Activated CD8-positive, alpha-beta memory T cell treated with anti-CD3 and anti-CD28 coated beads for 36 hours (primary cell): ENCODE results near the gene MACROH2A1. TPM values are rescaled to one million over a fixed set of nuclear protein-coding genes. Genes with fewer than 3 reads are reported as not detected.

Source experiments
- CTCF ChIA-PET: fragments of 350-600 bp; sonication (Branson Sonifier 250); formaldehyde crosslinking; loops from one replicate; lab custom pipeline; 2021; ENCODE audit warnings: antibody characterized with exemption; lab: Charles Lee
- POLR2A ChIA-PET: fragments of 350-600 bp; sonication (Branson Sonifier 250); formaldehyde crosslinking; loops from one replicate; lab custom pipeline; 2021; ENCODE audit warnings: antibody characterized with exemption; lab: Charles Lee
- total RNA-seq, 2 experiments: library from RNA; stranded (reverse); gene quantifications; one replicate each; pipeline ENCODE4 v1.2.3, GENCODE V29; 2021

Gene MACROH2A1
- total RNA-seq, 2 experiments from 2014 or later = 198 to 201 TPM

DNA sequence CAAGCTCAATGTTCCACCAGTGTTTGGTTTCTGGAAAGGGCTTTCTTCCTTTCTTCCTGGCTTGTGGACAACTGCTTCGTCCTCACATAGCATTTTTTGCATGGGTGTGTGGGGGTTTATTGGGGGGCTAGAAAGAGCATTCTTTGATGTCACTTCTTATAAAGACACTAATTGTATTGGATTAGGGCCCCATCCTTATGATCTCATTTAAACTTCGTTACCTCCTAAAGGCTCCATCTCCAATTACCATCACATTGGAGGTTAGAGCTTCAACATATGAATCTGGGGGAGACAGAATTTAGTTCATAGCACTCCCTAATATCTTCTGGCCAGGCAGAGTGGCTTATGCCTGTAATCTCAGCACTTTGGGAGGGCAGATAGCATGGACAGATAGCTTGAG lies 6.1 kb upstream of the MACROH2A1 start:
- ChIA-PET POLR2A (no interaction called here), CTCF (no interaction called here)

DNA sequence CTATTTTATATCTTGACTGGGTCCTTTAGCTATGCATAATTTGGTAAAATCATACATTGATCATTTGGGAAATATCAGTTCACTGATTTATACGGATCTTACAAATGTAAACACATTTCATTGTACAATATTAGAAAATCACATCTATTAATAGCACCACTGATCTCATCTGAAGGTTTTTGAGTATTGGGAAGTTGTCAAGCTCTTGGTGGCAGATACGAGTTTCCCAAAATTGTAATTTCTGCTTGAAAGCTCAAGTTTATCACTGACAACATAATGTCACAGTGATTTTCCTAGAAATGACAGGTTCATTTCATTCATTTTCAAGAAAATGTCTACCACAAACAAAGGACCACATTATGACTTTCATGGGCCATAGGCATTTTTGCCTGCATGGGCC lies 3.0 kb upstream of the MACROH2A1 start:
- CTCF ChIA-PET = no interaction called here
- POLR2A ChIA-PET = no interaction called here

DNA sequence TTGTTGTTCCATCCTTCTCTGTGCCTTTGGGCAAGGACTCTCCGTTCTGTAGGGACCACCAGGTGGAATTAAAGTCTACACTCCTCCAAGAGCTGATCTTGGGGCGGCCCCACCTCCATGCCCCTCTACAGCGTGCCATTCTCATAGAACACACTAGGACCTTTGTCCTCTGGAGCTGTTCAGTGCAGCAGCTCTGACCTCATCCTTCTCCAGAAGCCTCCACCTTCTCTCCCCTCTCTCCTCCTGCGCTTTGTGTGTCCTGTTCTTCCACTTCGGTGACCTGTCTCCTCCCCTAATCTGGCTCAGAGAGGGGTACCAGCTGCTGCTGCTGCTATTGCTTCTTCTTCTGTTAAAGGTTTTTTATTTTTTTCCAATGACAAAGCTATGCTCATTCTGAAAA lies 1.8 kb upstream of the MACROH2A1 start:
- ChIA-PET POLR2A (no interaction called here), CTCF (no interaction called here)

DNA sequence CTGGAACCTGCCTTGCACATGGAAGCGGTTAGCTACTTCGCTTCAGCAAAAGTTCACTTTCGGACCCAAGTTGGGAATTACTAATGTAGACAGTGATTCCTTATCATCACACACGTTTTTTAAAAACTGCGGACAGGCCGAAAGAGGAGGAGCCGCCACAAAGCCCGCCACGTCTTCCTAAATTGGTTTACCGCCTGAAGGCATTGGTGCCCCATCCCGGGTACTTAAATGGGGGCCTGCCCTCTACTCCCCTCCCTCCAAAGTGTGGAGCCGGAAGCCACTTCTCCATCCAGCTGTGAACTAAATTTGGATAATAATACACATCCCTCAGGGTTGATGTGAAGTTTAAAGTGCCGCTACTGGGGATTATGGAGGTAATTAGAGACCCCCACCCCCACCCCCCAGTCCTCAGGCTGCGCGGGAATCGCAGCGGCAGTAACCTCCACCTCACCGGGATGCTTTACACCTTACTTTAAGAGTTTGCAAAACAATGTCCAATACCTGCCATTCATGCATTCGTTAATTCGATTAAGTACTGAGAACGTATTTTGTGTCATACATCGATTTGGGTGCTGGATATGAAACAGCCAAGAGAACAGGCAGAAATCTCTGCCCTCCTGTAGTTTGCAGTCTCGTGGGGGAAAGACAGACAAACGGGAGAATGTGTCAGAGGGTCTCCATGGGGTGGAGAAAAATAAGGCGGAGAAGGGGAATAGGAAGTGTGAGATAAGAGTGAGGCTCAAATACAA lies 937 bp upstream of the MACROH2A1 start:
- CTCF ChIA-PET = no interaction called here
- POLR2A ChIA-PET = no interaction called here

DNA sequence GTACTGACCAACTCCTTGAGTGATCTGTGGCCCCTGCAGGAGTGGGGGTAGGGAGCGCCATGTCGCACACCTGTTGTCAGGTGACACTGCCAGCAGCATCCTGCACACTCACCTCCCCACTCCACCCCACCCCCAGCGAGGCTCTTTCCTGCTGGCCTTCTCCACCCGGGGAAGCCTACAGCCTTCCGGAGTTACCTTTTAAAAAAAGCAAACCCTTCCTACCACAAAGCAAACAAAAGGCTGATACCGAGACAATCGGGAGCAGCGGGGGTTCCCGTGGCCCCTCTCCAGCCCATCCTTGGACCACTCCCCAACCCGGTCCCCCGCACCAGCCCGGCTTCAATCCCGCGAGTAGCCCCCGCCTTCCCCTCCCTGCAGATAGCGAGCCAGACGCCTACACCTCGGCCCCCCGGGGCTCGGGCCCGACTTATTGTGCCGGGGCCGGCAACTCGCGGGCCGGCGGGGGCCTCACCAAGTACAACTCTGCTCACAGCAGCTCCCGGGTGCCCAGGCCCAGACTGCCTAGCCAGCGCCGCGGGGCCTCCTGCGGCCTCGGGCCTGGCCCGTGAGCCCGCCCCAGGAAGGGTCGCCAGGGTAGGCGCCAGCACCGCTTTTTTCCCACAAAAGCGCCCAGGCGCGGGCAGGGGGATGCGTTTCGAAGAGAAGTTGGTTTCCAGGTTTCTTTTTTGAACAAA lies 724 bp downstream of the MACROH2A1 start:
- POLR2A ChIA-PET = no interaction called here
- CTCF ChIA-PET = interaction anchor here (0.8 to 2.1 kb wide), 2 partner anchors 12 to 28 kb away, joined by 3 to 4 read pairs; no protein-coding TSS in a partner anchor

DNA sequence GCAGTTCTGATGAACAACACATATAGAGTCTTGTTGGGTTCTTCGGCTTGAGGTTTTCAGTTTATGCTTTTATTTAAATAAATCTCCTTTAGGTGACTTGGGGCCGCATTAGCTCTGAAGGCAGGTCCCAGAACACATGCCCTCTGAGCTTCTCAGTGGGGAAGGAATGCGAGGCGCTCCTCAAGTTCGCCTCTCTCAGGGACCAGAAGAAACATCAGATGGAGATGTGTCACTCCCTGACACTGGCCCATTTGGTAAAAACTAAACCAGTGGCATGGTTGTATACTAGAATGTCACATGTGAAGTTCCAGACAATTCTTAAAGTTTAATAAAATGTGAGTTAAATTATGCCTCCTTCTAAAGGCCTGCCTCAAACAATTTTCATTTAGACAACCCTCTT lies 1.9 kb downstream of the MACROH2A1 start:
- ChIA-PET POLR2A (no interaction called here), CTCF (interaction anchor here (2.1 kb wide), 1 partner anchor 11 kb away, joined by 4 read pairs; no protein-coding TSS in a partner anchor)

DNA sequence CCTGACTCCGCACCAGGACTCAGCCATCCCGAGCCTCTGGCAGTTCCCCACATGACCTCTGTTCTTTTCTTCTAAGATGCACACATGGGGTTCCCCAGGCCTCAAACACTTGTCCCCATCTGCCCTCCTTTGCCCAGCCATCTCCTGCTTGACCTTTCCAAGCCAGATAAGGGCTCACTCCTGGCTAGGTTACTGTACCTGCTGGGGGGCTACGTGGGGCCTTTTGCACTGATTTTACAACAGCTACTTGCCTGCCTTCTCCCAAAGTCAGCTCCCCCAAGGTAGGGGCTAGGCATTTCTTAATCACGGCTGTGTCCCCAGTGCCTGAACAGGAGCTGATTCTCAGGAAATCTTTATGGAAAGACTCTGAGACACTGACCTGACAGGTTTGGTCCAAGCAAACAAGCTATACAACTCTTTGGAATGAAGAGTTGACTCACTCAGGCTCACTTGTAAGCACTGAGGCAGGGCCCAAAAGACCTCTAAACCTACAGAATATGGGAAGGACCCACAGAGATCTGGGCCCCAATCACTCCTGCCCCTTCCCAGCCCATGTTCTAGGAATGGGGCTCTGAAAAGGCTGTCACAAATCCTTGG lies 2.5 kb downstream of the MACROH2A1 start:
- POLR2A ChIA-PET = no interaction called here
- CTCF ChIA-PET = interaction anchor here (2.1 kb wide), 1 partner anchor 10 kb away, joined by 4 read pairs; no protein-coding TSS in a partner anchor

DNA sequence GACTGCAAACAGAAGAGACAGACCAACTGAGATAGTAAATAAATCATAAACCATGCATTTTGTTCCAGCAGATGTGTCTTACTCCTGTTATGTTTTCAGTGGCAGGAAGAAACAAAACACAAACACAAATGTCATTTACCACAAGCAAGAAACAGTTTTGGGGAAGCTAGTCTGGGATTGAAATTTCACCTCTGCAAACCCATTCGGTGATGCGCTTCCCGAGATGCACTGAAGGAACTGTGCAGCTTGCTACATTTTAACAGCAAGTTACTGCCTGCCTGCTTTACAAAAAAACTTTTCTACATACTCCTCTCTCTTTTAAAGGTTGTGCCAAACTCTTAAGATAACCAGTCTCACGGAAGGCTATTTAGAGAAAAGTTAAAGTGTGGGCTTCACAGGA lies 3.2 kb downstream of the MACROH2A1 start:
- POLR2A ChIA-PET = no interaction called here
- CTCF ChIA-PET = no interaction called here

DNA sequence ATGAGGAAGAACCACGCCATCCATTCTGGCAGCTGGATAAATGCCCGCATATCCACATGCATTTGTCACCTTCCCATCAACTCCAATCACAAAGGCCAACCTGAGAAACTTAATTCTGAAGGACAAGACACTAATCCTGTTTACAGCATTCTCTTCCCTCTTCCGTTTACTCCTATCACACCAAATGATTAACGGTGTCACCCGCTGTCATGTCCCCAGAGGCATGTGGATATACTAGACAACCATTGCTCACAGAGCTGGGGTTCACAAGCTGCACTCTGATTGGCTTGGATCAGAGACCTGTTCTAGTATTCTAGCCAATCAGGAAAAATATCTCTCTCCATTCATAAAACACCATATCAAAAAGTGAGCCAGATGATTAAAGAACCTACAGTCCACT lies 3.6 kb downstream of the MACROH2A1 start:
- POLR2A ChIA-PET = no interaction called here
- CTCF ChIA-PET = interaction anchor here (1.3 kb wide), 1 partner anchor 10 kb away, joined by 3 read pairs; no protein-coding TSS in a partner anchor

DNA sequence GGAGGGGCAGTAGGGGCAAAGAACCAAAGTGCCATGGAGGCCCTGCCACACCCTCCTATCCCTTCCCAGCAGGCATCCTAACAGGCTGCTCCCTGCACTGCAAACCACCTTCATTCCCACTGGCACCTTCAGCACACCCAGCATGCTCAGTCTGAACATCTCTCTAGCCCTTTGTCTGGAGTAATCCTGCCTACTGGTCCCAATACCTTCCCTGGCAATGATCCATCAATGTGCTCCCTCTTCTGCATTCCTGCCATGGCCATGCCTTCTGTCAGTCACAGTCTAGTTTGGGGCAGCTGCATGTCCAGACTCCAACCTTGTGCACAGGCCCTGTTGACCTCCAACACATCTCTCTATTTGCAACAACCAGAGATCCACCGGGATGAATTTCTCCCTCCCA lies 4.9 kb downstream of the MACROH2A1 start:
- ChIA-PET CTCF (interaction anchor here (1.3 kb wide), 1 partner anchor 9 kb away, joined by 3 read pairs; no protein-coding TSS in a partner anchor), POLR2A (no interaction called here)

DNA sequence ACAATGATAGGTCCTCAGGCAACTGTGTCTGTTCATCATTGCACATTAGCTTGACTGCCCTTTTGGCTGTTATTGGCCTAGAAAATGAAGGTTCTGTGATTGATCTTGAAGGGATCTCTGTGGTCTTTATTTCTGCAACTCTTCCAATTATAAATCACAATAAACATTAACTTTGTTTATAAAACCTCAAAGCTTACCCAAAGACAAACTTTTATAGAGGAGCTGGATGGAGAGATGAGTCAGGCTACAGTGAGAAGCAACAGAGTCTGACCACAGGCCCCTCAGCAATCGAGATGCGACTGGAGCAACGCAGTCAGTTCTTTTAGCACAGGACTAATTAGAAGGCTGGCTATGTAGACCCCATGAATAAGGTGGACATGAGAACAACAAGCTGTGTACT lies 5.3 kb downstream of the MACROH2A1 start:
- CTCF ChIA-PET = no interaction called here
- POLR2A ChIA-PET = no interaction called here

DNA sequence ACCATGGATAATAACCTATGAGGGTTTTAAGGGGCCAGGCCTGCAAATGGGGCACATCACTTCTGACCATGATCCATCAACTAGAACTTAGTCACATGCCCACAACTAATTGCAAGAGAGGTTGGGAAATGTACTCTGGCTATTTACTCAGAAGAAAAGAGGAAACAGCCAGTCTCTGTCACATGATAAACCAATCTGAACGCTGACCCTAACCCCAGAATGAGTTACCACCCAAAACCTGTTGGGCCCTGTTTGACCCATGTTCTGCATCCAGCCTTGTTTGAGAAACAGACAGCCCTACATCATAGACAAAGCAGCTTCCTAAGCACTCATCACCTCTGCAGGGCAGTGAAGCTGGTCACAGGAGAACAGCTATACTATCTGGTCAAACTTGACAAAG lies 5.8 kb downstream of the MACROH2A1 start:
- POLR2A ChIA-PET = no interaction called here
- CTCF ChIA-PET = no interaction called here

DNA sequence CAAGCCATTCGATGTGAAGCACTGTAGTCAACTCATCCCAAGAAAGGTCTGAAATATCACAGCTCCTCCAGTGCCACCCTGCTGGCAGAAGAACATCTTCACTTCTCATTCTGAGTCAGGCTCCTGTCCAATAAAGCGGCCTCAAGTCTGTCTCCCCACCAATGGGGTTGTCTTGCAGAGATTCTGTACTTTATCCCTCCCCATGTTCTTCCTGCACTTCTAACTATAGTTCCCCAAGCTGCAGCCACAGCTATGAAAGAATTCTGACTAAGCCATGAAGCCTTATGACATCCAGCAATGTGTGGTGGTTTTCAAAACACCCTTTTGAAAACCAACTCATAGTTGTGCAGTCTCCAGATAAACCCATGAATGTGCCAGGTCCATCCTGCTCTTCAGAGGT lies 6.8 kb downstream of the MACROH2A1 start:
- ChIA-PET POLR2A (no interaction called here), CTCF (no interaction called here)

DNA sequence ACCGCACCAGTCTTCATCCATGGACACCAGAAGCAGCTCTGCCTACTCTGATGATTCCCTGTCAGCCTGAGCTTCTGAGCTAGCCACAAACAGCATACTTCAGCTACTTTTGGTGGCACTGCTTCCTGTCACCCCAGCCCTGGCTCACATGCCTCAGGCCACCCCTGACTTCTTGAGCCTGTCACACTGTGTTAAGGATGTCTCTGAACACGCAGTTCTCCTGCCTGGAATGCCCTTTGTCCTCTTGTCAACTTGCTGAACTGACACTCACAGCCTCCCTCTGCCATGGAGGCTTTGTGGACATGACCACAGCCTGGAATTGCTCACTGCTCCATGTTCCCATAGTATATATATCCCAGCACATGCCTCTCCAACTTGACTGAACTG lies 7.2 kb downstream of the MACROH2A1 start:
- CTCF ChIA-PET = no interaction called here
- POLR2A ChIA-PET = no interaction called here

DNA sequence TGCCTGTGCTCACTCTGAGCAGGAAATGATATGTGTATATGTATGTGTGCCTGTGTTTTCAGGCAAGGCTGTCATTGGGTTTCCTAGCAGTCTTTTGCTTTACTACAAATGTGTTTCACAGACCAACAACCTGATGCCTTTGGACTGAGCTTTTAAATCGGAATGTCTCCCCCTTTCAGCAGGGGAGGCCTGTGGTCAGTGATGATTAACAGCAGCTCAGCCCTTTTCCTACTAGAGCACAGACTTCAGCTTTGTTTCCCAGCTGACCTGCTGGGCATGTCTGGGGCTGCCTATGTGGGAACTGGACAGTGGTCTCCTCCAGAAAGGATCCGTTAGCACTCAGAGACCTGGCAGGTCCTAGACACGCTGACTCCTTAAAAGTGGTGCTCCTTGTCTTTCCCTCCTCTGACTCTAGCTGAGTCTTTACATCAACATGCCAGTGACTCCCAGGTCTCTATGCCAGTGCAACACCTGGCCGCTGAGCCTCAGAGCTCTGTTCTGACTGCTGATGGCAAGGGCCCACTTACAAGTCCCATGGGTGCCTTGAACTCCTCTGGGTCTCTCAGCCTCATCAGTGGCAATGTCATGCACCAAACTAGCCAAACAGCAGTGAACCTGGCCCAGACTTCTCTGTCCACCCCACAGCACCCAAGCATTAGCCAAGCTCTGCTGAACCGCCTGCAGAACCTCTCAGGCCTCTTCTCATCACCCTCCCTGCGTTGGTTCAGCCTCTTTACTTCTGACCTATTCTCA lies 7.7 kb downstream of the MACROH2A1 start:
- ChIA-PET POLR2A (no interaction called here), CTCF (no interaction called here)

DNA sequence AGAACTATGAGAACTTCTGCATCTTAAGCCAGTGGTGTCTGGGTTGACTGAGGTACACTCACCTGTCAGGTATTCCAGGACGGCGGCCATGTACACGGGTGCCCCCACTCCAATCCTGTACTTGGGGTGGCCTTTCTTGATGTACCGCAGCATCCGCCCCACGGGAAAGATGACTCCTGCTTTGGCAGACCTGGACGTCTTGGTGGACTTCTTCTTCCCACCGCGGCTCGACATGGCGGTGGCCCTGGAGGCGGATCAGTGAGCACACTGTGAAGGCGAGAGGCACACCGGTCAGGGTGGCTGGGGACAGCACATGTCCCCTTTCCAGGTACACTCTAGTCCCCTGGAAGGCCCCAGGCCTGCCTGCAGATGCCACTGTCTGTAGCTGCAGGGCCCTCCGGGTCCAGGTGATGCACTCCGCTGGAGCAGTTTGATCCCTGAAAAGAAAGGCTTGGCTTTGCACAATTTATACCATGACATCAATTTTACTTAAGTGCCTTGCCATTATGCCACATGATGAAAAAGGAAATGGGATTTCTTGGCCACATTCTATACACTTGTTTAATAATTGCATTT lies 10.1 kb downstream of the MACROH2A1 start:
- ChIA-PET POLR2A (no interaction called here), CTCF (no interaction called here)

DNA sequence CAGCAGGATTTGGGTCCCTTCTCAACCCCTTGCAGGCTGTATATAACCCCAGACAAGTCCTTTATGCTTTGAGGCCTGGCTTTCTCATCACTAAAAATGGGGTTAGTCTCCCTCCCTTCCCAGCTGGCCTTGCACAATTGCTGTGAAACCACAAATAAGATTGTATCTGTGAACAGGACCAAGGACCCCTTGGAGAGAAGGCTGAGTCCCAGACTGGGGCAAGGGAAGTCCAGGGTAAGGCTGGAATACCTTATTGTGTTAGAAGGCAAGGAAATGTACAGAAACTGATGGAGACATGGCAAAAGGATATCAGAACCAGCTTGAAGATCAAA lies 11.4 kb downstream of the MACROH2A1 start:
- ChIA-PET POLR2A (no interaction called here), CTCF (no interaction called here)

DNA sequence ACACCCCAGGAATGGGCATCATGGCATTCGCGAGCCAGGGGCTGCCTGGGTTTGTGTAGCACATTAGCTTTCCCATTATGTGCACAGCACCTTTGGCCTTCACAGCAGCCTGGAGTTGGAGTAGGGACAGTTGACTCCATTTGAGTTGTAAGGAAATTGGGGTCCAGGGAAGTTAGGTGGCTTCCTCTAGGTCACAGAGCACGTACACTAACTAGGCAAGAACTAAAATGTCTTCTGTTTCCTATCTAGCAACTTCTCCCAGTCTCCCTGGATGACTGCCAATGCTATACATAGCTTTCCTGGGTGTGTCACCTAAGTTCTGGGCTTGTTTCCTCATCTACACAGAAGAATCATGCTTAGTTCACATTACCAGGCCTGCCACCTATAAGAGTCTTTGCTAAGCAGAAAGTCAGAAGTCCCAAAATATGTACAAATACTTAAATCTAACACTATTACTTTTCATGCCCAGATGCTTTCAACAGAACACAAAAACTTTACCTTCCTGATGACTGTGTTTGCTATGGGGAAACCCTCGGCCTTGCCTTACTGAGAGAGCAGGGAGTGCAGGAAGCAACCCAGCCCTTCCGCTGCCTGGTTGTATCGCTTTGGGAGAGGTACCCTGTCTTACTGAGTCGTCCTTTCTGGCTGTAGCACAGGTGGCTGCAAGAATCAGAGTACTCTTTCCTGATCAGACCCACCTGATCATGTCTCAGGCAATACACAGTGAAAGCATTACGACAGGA lies 12.0 kb downstream of the MACROH2A1 start:
- ChIA-PET POLR2A (no interaction called here), CTCF (interaction anchor here (1.2 to 1.5 kb wide), 2 partner anchors 9 to 11 kb away, joined by 4 to 5 read pairs; no protein-coding TSS in a partner anchor)

DNA sequence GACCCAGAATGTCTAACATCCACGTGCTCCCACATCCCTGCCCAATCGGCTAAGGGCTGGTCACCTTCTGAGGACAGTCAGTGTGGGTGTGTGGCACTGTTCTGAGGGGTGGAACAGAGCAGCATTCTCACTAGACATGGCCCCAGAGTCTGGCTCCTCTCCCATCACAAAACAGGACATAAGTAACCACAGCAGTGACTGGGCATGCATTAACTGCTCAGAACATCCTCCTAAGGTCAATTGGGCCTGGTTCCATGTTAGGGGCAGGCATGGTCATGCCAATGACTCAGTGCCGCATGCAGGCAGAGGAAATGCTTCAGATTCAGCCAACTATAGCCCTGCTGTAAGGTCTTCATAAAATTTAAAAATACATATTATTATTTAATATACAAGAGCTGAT lies 12.9 kb downstream of the MACROH2A1 start:
- CTCF ChIA-PET = interaction anchor here (1.2 to 1.5 kb wide), 2 partner anchors 8 to 11 kb away, joined by 4 to 5 read pairs; no protein-coding TSS in a partner anchor
- POLR2A ChIA-PET = no interaction called here
